Spleen (tissue), 11 donors: Measurements from ENCODE around the gene CLHC1. TPM values are rescaled to one million over a fixed set of nuclear protein-coding genes. Genes with fewer than 3 reads are reported as not detected.
"Not testable (repeated sequence)": the region's sequence is repeated elsewhere in the genome, so short reads cannot be mapped to it uniquely, and the experiment has no call there.

Source experiments
- DNase-seq: peaks from one replicate; pipeline ENCODE4 v3.0.0-alpha.2; 2020
- H3K27ac ChIP-seq, 8 donors: fragments of 200-600 bp; sonication (generic) in 7 of 8; 1 replicate in 4 of 8; 2 replicates in 4 of 8; pipeline versions ENCODE4 v1.5.0 to v1.8.0; 2016 to 2021; ENCODE audit warnings: inconsistent platforms in 4 of 8, mild to moderate bottlenecking in 4 of 8, moderate library complexity in 1 of 8
- H3K27me3 ChIP-seq, 7 donors: fragments of 200-600 bp; sonication (generic) in 6 of 7; replicated peaks in 1 of 7; 1 replicate in 4 of 7; 2 replicates in 3 of 7; pipeline versions ENCODE4 v1.5.0 to v1.8.0; 2016 to 2021; ENCODE audit warnings: inconsistent platforms in 3 of 7, mild to moderate bottlenecking in 1 of 7
- H3K36me3 ChIP-seq, 6 donors: fragments of 200-600 bp; sonication (generic) in 5 of 6; 1 replicate in 4 of 6; 2 replicates in 2 of 6; pipeline versions ENCODE4 v1.5.0 to v1.8.0; 2016 to 2021; ENCODE audit warnings: inconsistent platforms in 2 of 6
- H3K4me1 ChIP-seq, 6 donors: fragments of 200-600 bp; sonication (generic) in 5 of 6; 1 replicate in 3 of 6; 2 replicates in 3 of 6; pipeline versions ENCODE4 v1.5.0 to v1.8.0; 2016 to 2021; ENCODE audit warnings: inconsistent platforms in 3 of 6
- H3K4me3 ChIP-seq, 8 donors: fragments of 200-600 bp; sonication (generic) in 7 of 8; 1 replicate in 4 of 8; 2 replicates in 4 of 8; pipeline versions ENCODE4 v1.5.0 to v1.8.0; 2016 to 2021; ENCODE audit warnings: inconsistent platforms in 4 of 8, mild to moderate bottlenecking in 4 of 8, moderate library complexity in 2 of 8
- H3K9me3 ChIP-seq, 8 donors: fragments of 200-600 bp; sonication (generic) in 7 of 8; 1 replicate in 4 of 8; 2 replicates in 4 of 8; pipeline versions ENCODE4 v1.5.0 to v1.8.0; 2016 to 2021; ENCODE audit warnings: inconsistent platforms in 4 of 8
- CTCF ChIP-seq, 11 experiments: fragments of 200-600 bp in 7 of 11; fragments of 450-650 bp in 4 of 11; sonication (generic) in 4 of 11; IDR thresholded peaks in 8 of 11; conservative IDR thresholded peaks in 3 of 11; 1 replicate in 7 of 11; 2 replicates in 4 of 11; pipeline versions ENCODE4 v1.4.0 to v1.8.0; 2016 to 2021; ENCODE audit warnings: antibody characterized with exemption in 11 of 11, inconsistent platforms in 4 of 11, mild to moderate bottlenecking in 1 of 11
- POLR2A ChIP-seq, 3 donors: fragments of 450-650 bp; IDR thresholded peaks; one replicate each; pipeline ENCODE4 v1.5.1; 2017; ENCODE audit warnings: antibody characterized with exemption in 3 of 3, mild to moderate bottlenecking in 1 of 3
- POLR2AphosphoS5 ChIP-seq, 3 donors: sonication (generic); formaldehyde crosslinking; IDR thresholded peaks; one replicate each; pipeline ENCODE4 v1.5.1; 2017; ENCODE audit warnings: antibody characterized with exemption in 3 of 3
- WGBS, 5 donors: extraction: QIAGEN DNeasy Blood & Tissue Kit in 3 of 5; methylation state at CpG; one replicate each; pipeline versions ENCODE4 v1.1.5 to v1.1.7; 2013 to 2018; 5-methylcytosine and 5-hydroxymethylcytosine counted together
- intact Hi-C: fragments of 100-400 bp; cut with DNase I; formaldehyde crosslinking; loops from one replicate; pipeline ENCODE4 v1.15.0; 2023; ENCODE audit warnings: low total_unique reads
- polyA plus RNA-seq, 3 donors: library from polyadenylated mRNA; stranded (reverse); fragments of 200-250 nt; gene quantifications; one replicate each; pipeline ENCODE4 v1.2.1, GENCODE V29; 2013
- total RNA-seq, 7 donors: library from RNA; depleted of rRNA in 3 of 7; stranded (reverse); fragments of >200 nt in 3 of 7; fragmentation: NEBNext Ultra II Directional in 4 of 7; extraction: Animal tissue kit (Norgen Biotek cat#: 25700) in 4 of 7; gene quantifications; one replicate each; pipeline versions ENCODE4 v1.1.0 to v1.2.1, GENCODE V29; 2016 to 2021
- donor health status: healthy with polysubstance abuse.
- donor health status: DM: no; HTN: no; CAD: no; lungs with moderate emphysema.
- donor health status: DM: no; HTN: no; CAD: no.
- donor health status: Bipolar disorder and iron deficiency.
- donor health status: healthy.
- donor health status: DM: no; HTN: no; CAD: no.
- donor health status: DM: yes; HTN: yes; CAD: no.

The CLHC1 gene
- total and polyA plus RNA-seq, 10 donors = 5.2 to 34.7 (median 11.4) TPM

GRCh38 chr2:55200416-55200815, 31.7 kb downstream of the CLHC1 start:
- H3K27me3 ChIP-seq = no peaks in the 10 kb centered on the region

GRCh38 chr2:55196526-55196925, 35.6 kb downstream of the CLHC1 start:
- 91 to 98% (median 95%) methylated on average over 2 of the region's 2 CpGs for WGBS, 5 donors
- no peak for TF ChIP-seq POLR2A (IDR thresholded peaks at IDR 0.05)
- TF ChIP-seq POLR2AphosphoS5 (IDR thresholded peaks at IDR 0.05) = no peak
- no peak for TF ChIP-seq CTCF (IDR thresholded peaks at IDR 0.05 in 8 of 11, conservative IDR thresholded peaks at IDR 0.05 in 3 of 11)
- Histone ChIP-seq H3K4me1 (no peaks in the 10 kb centered on the region), H3K27me3 (no peaks in the 10 kb centered on the region), H3K4me3 (no peak overlapping the region), H3K36me3 (peaks cover 0 to 60% (median 0%) of the 10 kb centered on the region in 6 donors), H3K27ac (no peak overlapping the region), H3K9me3 (peaks cover 0 to 37% (median 21%) of the 10 kb centered on the region in 8 donors)
- intact Hi-C loops = no loop called here
- DNase-seq = no peak

More at GRCh38 chr2:55200416-55200815, 31.7 kb downstream of the CLHC1 start:
- WGBS, 5 donors = 93 to 100% (median 97%) methylated on average over 1 of the region's 1 CpG
- intact Hi-C loops = no loop called here
- Histone ChIP-seq H3K27ac (no peak overlapping the region), H3K36me3 (peaks cover 0 to 58% (median 0%) of the 10 kb centered on the region in 6 donors), H3K4me3 (no peak overlapping the region), H3K9me3 (peaks cover 0 to 50% (median 30%) of the 10 kb centered on the region in 8 donors), H3K4me1 (no peaks in the 10 kb centered on the region)
- DNase-seq = no peak
- TF ChIP-seq CTCF (IDR thresholded peaks at IDR 0.05 in 8 of 11, conservative IDR thresholded peaks at IDR 0.05 in 3 of 11) (no peak), POLR2A (IDR thresholded peaks at IDR 0.05) (no peak), POLR2AphosphoS5 (IDR thresholded peaks at IDR 0.05) (no peak)

- H3K27me3 ChIP-seq, H3K4me3 ChIP-seq, DNase-seq, H3K27ac ChIP-seq, H3K4me1 ChIP-seq, intact Hi-C loops: not testable (repeated sequence)
- WGBS, 5 donors = 89 to 100% (median 98%) methylated on average over 2 of the region's 2 CpGs
- H3K36me3 ChIP-seq = peaks cover 0 to 54% (median 0%) of the 10 kb centered on the region in 6 donors
- H3K9me3 ChIP-seq = peaks cover 0 to 22% (median 7%) of the 10 kb centered on the region in 8 donors
These were observed 40.2 kb downstream of the CLHC1 start for GRCh38 chr2:55191888-55192287.

GRCh38 chr2:55186837-55187236, 45.3 kb downstream of the CLHC1 start:
- Histone ChIP-seq H3K36me3 (peaks cover 0 to 33% (median 0%) of the 10 kb centered on the region in 6 donors), H3K9me3 (peaks cover 0 to 16% (median 7%) of the 10 kb centered on the region in 8 donors)
- H3K27ac ChIP-seq, DNase-seq, H3K4me3 ChIP-seq, H3K4me1 ChIP-seq, intact Hi-C loops, H3K27me3 ChIP-seq: not testable (repeated sequence)
- 81 to 98% (median 88%) methylated on average over 8 of the region's 8 CpGs for WGBS, 5 donors

GRCh38 chr2:55180374-55180773, 51.7 kb downstream of the CLHC1 start:
- peaks cover 0 to 8% (median 0%) of the 10 kb centered on the region in 6 donors for H3K36me3 ChIP-seq
- H3K4me1 ChIP-seq = peaks cover 0 to 8% (median 3%) of the 10 kb centered on the region in 6 donors
- intact Hi-C loops = no loop called here
- 92 to 99% (median 97%) methylated on average over 2 of the region's 2 CpGs for WGBS, 5 donors
- no peaks in the 10 kb centered on the region for H3K9me3 ChIP-seq
- H3K27me3 ChIP-seq = no peaks in the 10 kb centered on the region
- H3K4me3 ChIP-seq = no peak overlapping the region
- H3K27ac ChIP-seq = no peak overlapping the region
- TF ChIP-seq POLR2A (IDR thresholded peaks at IDR 0.05) = no peak
- TF ChIP-seq POLR2AphosphoS5 (IDR thresholded peaks at IDR 0.05) = no peak
- no peak for TF ChIP-seq CTCF (IDR thresholded peaks at IDR 0.05 in 8 of 11, conservative IDR thresholded peaks at IDR 0.05 in 3 of 11)
- DNase-seq = no peak
